ENCODE measurements around the gene ZNF343. TPM values are rescaled to one million over a fixed set of nuclear protein-coding genes. Genes with fewer than 3 reads are reported as not detected.

Gene ZNF343
- polyA plus RNA-seq, 2 of the 4 experiments (the other 2 are of a cell fraction) = 14.0 to 19.0 TPM

DNA sequence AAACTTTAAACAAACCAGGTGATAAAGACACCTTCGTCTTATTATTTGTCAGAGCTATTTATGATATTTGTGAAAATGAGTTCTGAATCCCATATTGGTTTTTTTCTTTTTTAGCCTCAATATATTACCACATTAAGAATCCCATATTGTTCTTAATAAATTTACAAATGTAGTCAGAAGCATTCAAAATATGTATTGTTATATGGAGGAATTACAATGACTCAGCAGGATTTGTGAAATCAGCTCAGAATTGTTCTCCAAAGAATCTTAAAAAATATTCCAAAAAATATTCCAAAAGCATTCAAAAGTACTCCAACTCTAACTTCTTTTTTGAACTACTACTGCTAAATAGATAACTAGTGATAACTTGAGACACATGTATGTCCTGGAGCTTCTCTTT lies 6.5 kb upstream of the ZNF343 start:
- 79% methylated on average over 1 of the region's 1 CpG for WGBS (ENCODE audit: missing lambda C conversion rate)
- FAIRE-seq (peak; percentile 43), DNase-seq (ENCODE audit: low read depth in 1 of 2, low spot score in 1 of 2) (no peak), ATAC-seq (no peak)
- TF ChIP-seq MAFK (IDR thresholded peaks at IDR 0.05; ENCODE audit: partially characterized antibody) (peak; percentile 95), NFE2L2 (conservative IDR thresholded peaks at IDR 0.05; ENCODE audit: low read length) (peak; percentile 93)
- TF ChIP-seq, protein P1, sequence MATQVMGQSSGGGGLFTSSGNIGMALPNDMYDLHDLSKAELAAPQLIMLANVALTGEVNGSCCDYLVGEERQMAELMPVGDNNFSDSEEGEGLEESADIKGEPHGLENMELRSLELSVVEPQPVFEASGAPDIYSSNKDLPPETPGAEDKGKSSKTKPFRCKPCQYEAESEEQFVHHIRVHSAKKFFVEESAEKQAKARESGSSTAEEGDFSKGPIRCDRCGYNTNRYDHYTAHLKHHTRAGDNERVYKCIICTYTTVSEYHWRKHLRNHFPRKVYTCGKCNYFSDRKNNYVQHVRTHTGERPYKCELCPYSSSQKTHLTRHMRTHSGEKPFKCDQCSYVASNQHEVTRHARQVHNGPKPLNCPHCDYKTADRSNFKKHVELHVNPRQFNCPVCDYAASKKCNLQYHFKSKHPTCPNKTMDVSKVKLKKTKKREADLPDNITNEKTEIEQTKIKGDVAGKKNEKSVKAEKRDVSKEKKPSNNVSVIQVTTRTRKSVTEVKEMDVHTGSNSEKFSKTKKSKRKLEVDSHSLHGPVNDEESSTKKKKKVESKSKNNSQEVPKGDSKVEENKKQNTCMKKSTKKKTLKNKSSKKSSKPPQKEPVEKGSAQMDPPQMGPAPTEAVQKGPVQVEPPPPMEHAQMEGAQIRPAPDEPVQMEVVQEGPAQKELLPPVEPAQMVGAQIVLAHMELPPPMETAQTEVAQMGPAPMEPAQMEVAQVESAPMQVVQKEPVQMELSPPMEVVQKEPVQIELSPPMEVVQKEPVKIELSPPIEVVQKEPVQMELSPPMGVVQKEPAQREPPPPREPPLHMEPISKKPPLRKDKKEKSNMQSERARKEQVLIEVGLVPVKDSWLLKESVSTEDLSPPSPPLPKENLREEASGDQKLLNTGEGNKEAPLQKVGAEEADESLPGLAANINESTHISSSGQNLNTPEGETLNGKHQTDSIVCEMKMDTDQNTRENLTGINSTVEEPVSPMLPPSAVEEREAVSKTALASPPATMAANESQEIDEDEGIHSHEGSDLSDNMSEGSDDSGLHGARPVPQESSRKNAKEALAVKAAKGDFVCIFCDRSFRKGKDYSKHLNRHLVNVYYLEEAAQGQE (IDR thresholded peaks at IDR 0.05) = no peak
- Histone ChIP-seq H3K4me2 (no peak overlapping the region), H3K9me3 (no peaks in the 10 kb centered on the region), H3K4me1 (peaks cover 6% of the 10 kb centered on the region; the same call in 2 of the 3 replicates), H3K4me3 (no peak overlapping the region), H3K27ac (peak overlapping the region in 1 of 2 experiments; percentile 8; a peak in 2 of 6 replicates)
- CTCF ChIA-PET = interaction anchor here (1.4 to 9.6 kb wide), 3 partner anchors 8 to 159 kb away, joined by 4 to 149 read pairs (median 4); no protein-coding TSS in a partner anchor
- POLR2A ChIA-PET = no interaction called here

DNA sequence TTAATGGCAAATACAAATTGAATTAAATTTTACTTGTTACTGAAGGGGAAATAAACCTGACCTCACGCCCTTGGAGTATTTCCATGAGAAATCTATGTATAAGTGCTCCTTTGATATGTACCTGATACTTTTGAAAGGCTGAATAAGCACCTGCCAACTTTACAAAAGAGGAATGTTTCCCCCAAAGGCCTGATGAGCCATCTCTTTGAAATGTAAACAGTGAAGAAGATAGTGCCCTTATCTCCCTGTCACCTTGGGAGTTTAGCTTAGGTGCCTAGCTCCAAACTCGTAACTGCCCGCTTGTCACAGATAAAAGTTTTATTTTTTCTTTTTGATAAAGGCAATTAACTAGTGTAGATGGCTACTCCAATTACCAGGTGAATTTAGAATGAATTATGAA lies 1.1 kb upstream of the ZNF343 start:
- Histone ChIP-seq H3K27ac (peak overlapping the region in 1 of 2 experiments; percentile 86; a peak in 2 of 6 replicates), H3K4me3 (peak overlapping the region; percentile 68; the same call in 2 of the 3 replicates), H3K4me2 (peak overlapping the region; percentile 92), H3K9me3 (no peaks in the 10 kb centered on the region), H3K4me1 (peaks cover 12% of the 10 kb centered on the region)
- ATAC-seq (no peak), DNase-seq (ENCODE audit: low read depth in 1 of 2, low spot score in 1 of 2) (no peak), FAIRE-seq (peak; percentile 43)
- 67% methylated on average over 3 of the region's 3 CpGs for WGBS (ENCODE audit: missing lambda C conversion rate)
- POLR2A ChIA-PET = interaction anchor here (1.2 kb wide), 2 partner anchors 39 to 176 kb away, joined by 3 to 11 read pairs; partner anchors contain the start of gene SNRPB
- CTCF ChIA-PET = interaction anchor here (9.6 kb wide), 1 partner anchor 13 kb away, joined by 149 read pairs; no protein-coding TSS in a partner anchor
- TF ChIP-seq HOXB5 (CRISPR knock-in tag; IDR thresholded peaks at IDR 0.05) (no peak), GATA3 (IDR thresholded peaks at IDR 0.05; ENCODE audit: borderline replicate concordance) (no peak), ZC3H11A (IDR thresholded peaks at IDR 0.05) (no peak), FOSL2 (IDR thresholded peaks at IDR 0.05) (no peak), FOSL2 (CRISPR knock-in tag; IDR thresholded peaks at IDR 0.05) (no peak), MAFK (IDR thresholded peaks at IDR 0.05; ENCODE audit: partially characterized antibody) (no peak), BHLHE40 (IDR thresholded peaks at IDR 0.05; ENCODE audit: low read depth, low read length) (no peak)
- TF ChIP-seq, protein P1 (IDR thresholded peaks at IDR 0.05) = no peak

DNA sequence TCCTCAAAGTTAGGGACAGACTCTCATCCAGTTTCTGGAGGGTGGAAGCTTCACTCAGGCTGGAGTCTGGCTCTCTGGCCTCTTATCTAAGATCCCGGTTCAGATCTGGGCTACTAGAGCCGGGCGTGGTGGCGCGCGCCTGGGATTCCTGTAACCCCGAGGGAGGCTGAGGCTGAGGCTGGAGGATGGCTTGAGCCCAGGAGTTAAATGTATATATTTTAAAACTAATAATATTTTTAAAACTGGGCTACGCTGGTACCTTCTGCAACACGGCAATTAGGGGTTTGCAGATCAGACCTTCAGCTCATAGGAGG lies 710 bp upstream of the ZNF343 start:
- ATAC-seq = no peak

More for the DNA sequence above, 710 bp upstream of the ZNF343 start:
- CTCF ChIA-PET = interaction anchor here (9.6 kb wide), 1 partner anchor 13 kb away, joined by 149 read pairs; no protein-coding TSS in a partner anchor
- TF ChIP-seq PHF8 (IDR thresholded peaks at IDR 0.05; ENCODE audit: borderline replicate concordance, low read depth) (peak; percentile 8; the same call in 1 of the 2 replicates), NFE2L2 (conservative IDR thresholded peaks at IDR 0.05; ENCODE audit: low read length) (no peak)
- Histone ChIP-seq H3K9me3 (no peaks in the 10 kb centered on the region), H3K4me2 (peak overlapping the region; percentile 92), H3K27ac (peak overlapping the region; percentile 86 to 89), H3K4me1 (peaks cover 12% of the 10 kb centered on the region), H3K4me3 (peak overlapping the region; percentile 68)
- POLR2A ChIA-PET = interaction anchor here (0.6 to 1.2 kb wide), 4 partner anchors 15 to 177 kb away, joined by 3 to 11 read pairs (median 4); partner anchors contain the start of gene SNRPB
- WGBS (ENCODE audit: missing lambda C conversion rate) = 84% methylated on average over 9 of the region's 9 CpGs
- no peak for DNase-seq (ENCODE audit: low read depth in 1 of 2, low spot score in 1 of 2)
- FAIRE-seq = no peak

Data from A549 (cell line).